Activated T-cell treated with anti-CD3 and anti-CD28 coated beads, Interleukin-2, amount 50 U/mL, for 4 hours (primary cell): ENCODE measurements around the gene AARS2. TPM values are rescaled to one million over a fixed set of nuclear protein-coding genes. Genes with fewer than 3 reads are reported as not detected.
"Not testable (repeated sequence)": the region's sequence is repeated elsewhere in the genome, so short reads cannot be mapped to it uniquely, and the experiment has no call there.

Experiments
- ATAC-seq, 2 donors: fragments of 200-7000 bp; cut with Tn5 transposase; one replicate each; pipeline ENCODE4 v1.10.0; 2021
- DNase-seq: peaks from one replicate; pipeline ENCODE4 v3.0.0-alpha.2; 2020
- H3K27me3 Mint-ChIP-seq: one replicate; pipeline ENCODE4 v1.8.0; 2021; ENCODE audit warnings: low read depth, mixed read lengths
- H3K36me3 Mint-ChIP-seq: one replicate; pipeline ENCODE4 v1.8.0; 2022; ENCODE audit warnings: mixed read lengths; ENCODE audit not compliant: insufficient read depth
- H3K4me1 Mint-ChIP-seq: one replicate; pipeline ENCODE4 v1.8.0; 2021; ENCODE audit warnings: low read depth, mixed read lengths
- H3K4me3 Mint-ChIP-seq: one replicate; pipeline ENCODE4 v1.8.0; 2021; ENCODE audit warnings: mild to moderate bottlenecking, moderate library complexity, mixed read lengths
- H3K9me3 Mint-ChIP-seq: one replicate; pipeline ENCODE4 v1.8.0; 2021; ENCODE audit warnings: mixed read lengths
- total RNA-seq, 3 donors: library from RNA; stranded (reverse); gene quantifications; one replicate each; pipeline ENCODE4 v1.2.1, GENCODE V29; 2021

Gene AARS2
- total RNA-seq, 3 donors from 2014 or later, result 29.4 to 31.5 (median 29.8) TPM

GRCh38 chr6:44315951-44316350 lies 2.8 kb upstream of the AARS2 start:
- H3K9me3 Mint-ChIP-seq, result no peaks in the 10 kb centered on the region
- H3K4me3 Mint-ChIP-seq, result no peak overlapping the region
- peaks cover 14% of the 10 kb centered on the region for H3K4me1 Mint-ChIP-seq
- peaks cover 8% of the 10 kb centered on the region for H3K36me3 Mint-ChIP-seq
- H3K27me3 Mint-ChIP-seq, result peaks cover 33% of the 10 kb centered on the region
- no peak for DNase-seq
- ATAC-seq, result no peak

DNA sequence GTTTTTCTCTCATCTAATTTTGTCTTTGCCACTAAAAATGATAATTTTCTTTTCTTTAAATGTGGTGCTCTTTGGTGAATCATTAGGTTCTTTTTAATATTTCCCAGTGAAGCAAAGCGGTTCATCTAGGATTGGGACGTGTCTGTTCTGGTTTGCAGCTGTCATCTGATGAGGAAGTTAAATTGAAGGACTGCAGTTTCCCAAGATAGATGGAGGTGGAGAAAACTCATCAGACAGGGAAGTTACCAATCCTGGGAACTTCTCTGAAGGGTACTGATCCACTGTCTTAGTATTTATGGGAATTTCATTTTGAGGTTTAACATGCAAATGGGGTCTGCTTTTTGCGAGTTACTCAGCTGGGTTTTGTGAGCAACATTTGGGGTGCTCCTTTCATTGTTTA lies 2.4 kb upstream of the AARS2 start:
- no peak overlapping the region for H3K4me3 Mint-ChIP-seq

DNA sequence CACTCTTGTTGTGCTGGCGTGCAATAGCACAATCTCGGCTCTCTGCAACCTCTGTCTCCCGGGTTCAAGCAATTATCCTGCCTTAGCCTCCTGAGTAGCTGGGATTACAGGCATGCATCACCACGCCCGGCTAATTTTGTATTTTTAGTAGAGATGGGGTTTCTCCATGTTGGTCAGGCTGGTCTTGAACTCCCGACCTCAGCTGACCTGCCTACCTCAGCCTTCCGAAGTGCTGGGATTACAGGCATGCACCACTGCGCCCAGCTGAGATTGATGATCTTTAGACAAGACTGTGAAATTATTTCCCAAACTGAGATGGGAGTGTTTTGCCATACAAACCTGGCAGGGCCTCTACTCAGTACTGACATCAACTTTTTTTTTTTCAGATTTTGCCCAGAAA lies 1.5 kb upstream of the AARS2 start:
- peaks cover 19% of the 10 kb centered on the region for H3K36me3 Mint-ChIP-seq
- not testable (repeated sequence) for H3K9me3 Mint-ChIP-seq, H3K4me3 Mint-ChIP-seq, DNase-seq, ATAC-seq
- H3K27me3 Mint-ChIP-seq, result peaks cover 22% of the 10 kb centered on the region
- H3K4me1 Mint-ChIP-seq, result peaks cover 15% of the 10 kb centered on the region

More for the DNA sequence above, 2.4 kb upstream of the AARS2 start:
- no peak for DNase-seq
- Mint-ChIP-seq H3K9me3 (no peaks in the 10 kb centered on the region), H3K36me3 (peaks cover 12% of the 10 kb centered on the region), H3K27me3 (peaks cover 30% of the 10 kb centered on the region), H3K4me1 (peaks cover 14% of the 10 kb centered on the region)
- ATAC-seq, result no peak

DNA sequence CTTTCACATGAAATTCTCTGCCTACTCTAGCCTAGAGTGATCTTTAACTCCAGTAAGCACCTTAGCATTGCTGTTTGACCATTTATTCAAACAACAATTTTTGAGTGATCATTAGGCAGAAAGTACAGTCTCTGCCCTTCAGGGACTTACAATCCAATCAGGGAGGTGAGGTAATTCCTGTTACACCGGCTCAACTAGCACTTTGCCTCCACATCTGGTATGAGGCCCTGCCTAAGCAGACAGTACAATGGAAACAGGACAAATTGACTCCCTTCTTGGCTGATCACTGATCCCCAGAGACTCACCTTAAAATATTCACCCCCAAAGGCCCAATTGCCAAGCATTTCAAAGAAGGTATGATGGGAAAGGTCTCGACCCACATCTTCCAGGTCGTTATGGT lies 1.4 kb downstream of the AARS2 start:
- H3K4me1 Mint-ChIP-seq, result peaks cover 15% of the 10 kb centered on the region
- H3K27me3 Mint-ChIP-seq, result no peaks in the 10 kb centered on the region
- DNase-seq (no peak), ATAC-seq (no peak)
- H3K4me3 Mint-ChIP-seq, result peak overlapping the region; percentile 99
- H3K9me3 Mint-ChIP-seq, result no peaks in the 10 kb centered on the region
- H3K36me3 Mint-ChIP-seq, result peaks cover 34% of the 10 kb centered on the region

DNA sequence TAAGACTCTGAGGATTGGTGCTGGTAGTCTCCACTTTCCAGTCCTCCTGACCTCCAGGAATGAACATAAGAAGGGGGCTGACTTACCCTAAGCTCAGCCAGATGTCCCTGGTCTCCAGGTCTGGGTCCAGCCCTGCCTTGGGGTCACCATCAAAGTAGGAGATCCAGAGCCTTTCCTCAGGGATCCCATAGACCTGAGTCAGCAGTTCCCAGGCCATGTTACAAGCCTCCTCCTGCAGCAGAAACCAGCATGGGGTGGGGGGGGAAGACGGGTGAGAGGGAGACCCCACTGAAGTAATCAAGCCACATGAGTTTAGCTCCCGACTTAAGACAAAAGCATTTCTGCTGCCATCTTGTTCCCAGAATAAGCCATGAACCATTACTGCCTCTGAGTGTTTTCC lies 1.8 kb downstream of the AARS2 start:
- H3K4me3 Mint-ChIP-seq, result peak overlapping the region; percentile 99
- no peaks in the 10 kb centered on the region for H3K9me3 Mint-ChIP-seq
- H3K27me3 Mint-ChIP-seq, result no peaks in the 10 kb centered on the region
- ATAC-seq (no peak), DNase-seq (no peak)
- peaks cover 34% of the 10 kb centered on the region for H3K36me3 Mint-ChIP-seq
- H3K4me1 Mint-ChIP-seq, result peaks cover 15% of the 10 kb centered on the region

DNA sequence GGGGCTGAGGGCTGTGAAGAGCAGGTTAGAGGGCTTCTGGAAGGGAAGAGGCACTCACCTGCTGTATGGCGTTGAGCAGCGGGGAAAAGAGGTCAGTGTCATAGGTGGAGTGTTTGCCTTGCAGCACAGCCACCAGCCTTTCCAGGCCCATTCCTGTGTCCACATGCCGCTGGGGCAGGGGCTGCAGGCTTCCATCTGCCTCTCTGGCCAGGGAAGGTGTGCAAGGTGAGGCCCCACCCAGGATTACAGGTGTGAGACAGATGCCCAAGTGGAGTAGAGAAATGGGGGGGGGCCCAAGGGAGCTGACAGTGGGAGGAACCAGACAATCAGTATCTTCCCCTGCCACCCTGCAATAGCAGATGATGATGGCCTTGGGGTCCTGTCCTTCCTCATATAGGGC lies 2.9 kb downstream of the AARS2 start:
- peak overlapping the region; percentile 42 for H3K4me3 Mint-ChIP-seq
- no peaks in the 10 kb centered on the region for H3K27me3 Mint-ChIP-seq
- no peak for DNase-seq
- no peak for ATAC-seq
- no peaks in the 10 kb centered on the region for H3K9me3 Mint-ChIP-seq
- peaks cover 15% of the 10 kb centered on the region for H3K4me1 Mint-ChIP-seq
- H3K36me3 Mint-ChIP-seq, result peaks cover 41% of the 10 kb centered on the region

- H3K36me3 Mint-ChIP-seq, result peaks cover 41% of the 10 kb centered on the region
- H3K27me3 Mint-ChIP-seq, result no peaks in the 10 kb centered on the region
- H3K9me3 Mint-ChIP-seq, result no peaks in the 10 kb centered on the region
- DNase-seq (no peak), ATAC-seq (no peak)
- H3K4me1 Mint-ChIP-seq, result peaks cover 15% of the 10 kb centered on the region
- H3K4me3 Mint-ChIP-seq, result no peak overlapping the region
Measured at GRCh38 chr6:44309631-44310030, 3.5 kb downstream of the AARS2 start.

- no peak for ATAC-seq
Measured at GRCh38 chr6:44309092-44309491, 4.1 kb downstream of the AARS2 start.

DNA sequence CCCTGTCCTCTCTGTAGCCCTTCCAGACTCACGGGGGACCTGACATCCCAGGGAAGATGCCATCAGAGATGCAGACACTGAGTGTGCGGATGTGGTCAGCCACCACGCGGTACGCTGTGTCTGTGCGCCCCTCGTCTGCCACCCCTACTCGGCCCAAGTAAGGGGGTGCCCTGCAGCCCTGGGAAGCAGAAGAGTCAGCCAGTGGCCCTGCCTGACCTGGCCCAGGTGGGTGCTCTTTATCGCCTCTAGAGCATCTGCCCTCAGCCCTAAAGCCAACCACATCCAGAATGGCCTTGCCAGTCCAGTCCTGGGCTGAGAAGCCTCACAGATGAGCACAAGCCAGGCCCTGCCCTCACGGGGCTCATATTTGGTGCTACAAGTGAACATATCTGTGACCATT lies 5.9 kb downstream of the AARS2 start:
- H3K27me3 Mint-ChIP-seq, result no peaks in the 10 kb centered on the region
- no peak for DNase-seq
- no peaks in the 10 kb centered on the region for H3K9me3 Mint-ChIP-seq
- peaks cover 10% of the 10 kb centered on the region for H3K4me1 Mint-ChIP-seq
- no peak for ATAC-seq
- H3K4me3 Mint-ChIP-seq, result no peak overlapping the region
- peaks cover 46% of the 10 kb centered on the region for H3K36me3 Mint-ChIP-seq

More at GRCh38 chr6:44309092-44309491, 4.1 kb downstream of the AARS2 start:
- Mint-ChIP-seq H3K9me3 (no peaks in the 10 kb centered on the region), H3K36me3 (peaks cover 41% of the 10 kb centered on the region), H3K4me1 (peaks cover 15% of the 10 kb centered on the region), H3K27me3 (no peaks in the 10 kb centered on the region), H3K4me3 (no peak overlapping the region)
- no peak for DNase-seq

DNA sequence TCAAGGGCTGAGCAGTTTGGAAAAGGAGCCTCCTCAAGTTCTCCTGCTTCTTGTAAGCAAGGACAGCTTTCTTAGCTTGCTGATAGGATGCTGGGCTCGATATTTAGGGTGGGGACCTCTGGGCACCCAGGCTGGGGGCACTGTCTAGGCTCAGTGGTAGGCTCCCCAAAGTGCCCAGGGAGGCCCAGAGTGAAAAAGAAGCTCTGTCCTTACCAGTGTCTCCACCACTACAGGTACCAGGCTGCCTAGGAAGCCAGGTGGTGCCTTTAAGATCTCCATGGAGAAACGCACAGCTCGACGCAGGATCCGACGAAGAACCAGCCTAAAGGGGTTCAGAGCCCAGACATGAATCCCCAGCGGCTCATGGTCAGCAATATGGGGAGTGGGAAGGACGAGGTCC lies 6.4 kb downstream of the AARS2 start:
- ATAC-seq, result no peak

GRCh38 chr6:44305200-44305725 lies 7.9 kb downstream of the AARS2 start:
- Mint-ChIP-seq H3K4me3 (no peak overlapping the region), H3K9me3 (no peaks in the 10 kb centered on the region), H3K36me3 (peaks cover 48% of the 10 kb centered on the region), H3K27me3 (no peaks in the 10 kb centered on the region), H3K4me1 (peaks cover 2% of the 10 kb centered on the region)
- no peak for DNase-seq
- ATAC-seq, result no peak

More for the DNA sequence above, 6.4 kb downstream of the AARS2 start:
- H3K4me3 Mint-ChIP-seq, result no peak overlapping the region
- H3K36me3 Mint-ChIP-seq, result peaks cover 49% of the 10 kb centered on the region
- H3K27me3 Mint-ChIP-seq, result no peaks in the 10 kb centered on the region
- H3K9me3 Mint-ChIP-seq, result no peaks in the 10 kb centered on the region
- peaks cover 4% of the 10 kb centered on the region for H3K4me1 Mint-ChIP-seq
- no peak for DNase-seq

DNA sequence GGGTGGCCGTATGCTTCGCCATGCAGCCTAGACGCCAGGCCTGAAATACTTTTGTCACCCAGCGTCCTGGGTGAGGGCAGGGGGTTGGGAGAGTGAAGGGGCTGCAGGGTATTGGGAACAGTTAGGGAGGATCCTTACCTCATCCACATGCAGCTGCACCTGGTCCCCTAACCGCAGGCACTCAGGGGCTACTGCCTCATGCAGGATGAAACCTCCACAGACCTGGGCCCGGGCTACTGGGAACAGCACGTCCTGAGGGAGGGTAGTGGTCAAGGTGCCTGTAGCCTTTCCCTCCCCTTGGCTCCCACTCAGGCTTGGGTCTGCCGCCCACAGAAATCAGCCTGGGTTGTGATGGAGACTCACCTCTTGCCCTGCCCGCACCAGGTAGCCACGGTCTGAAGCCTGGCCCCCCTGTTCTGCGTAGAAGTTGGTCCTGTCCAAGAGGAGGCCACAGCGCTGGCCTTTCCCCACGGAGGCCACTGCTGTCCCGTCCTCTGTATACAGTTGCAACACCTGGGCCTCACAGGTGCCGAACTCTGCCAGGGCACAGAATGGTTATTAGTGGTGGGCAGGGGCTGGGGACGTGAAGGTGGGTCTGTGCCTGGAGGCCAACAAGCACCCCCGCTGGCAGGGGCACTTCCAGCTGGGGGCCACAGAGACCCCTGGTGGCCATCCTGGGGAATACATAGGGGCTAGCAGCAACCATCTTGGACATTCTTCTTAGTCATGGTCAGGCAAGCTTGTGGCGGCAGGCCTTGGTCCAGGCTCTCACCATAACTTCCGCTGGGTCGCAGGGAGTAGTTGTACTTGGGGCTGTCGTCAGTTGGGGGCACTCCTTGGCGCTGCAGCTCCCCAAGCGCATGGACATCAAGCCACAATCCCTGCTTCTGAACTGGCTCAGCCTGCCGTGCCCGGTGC lies 8.6 kb downstream of the AARS2 start:
- H3K4me1 Mint-ChIP-seq, result no peaks in the 10 kb centered on the region
- H3K4me3 Mint-ChIP-seq, result no peak overlapping the region
- no peaks in the 10 kb centered on the region for H3K9me3 Mint-ChIP-seq
- DNase-seq (peak; percentile 41), ATAC-seq (peak; percentile 70 to 77)
- peaks cover 43% of the 10 kb centered on the region for H3K36me3 Mint-ChIP-seq
- H3K27me3 Mint-ChIP-seq, result no peaks in the 10 kb centered on the region

DNA sequence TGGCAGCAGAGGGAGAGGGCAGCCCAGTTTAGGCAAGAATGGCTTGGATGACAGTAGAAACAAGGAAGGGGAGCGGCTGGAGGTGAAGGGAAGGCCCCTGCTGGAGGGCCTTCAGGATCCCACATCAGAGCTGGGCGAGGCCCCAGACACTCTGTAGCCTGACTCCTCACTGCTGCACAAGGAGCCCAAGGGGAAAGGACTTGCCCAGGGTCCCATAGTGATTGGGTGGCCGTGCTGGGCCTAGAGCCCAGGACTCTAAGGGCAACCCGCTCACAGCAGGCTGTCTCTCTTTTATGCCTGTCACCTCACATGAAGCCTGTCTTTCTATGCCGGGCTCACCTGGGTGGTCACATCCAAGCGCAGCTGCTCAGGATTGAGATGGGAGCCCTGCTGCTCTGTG lies 9.3 kb downstream of the AARS2 start:
- Mint-ChIP-seq H3K4me3 (no peak overlapping the region), H3K4me1 (no peaks in the 10 kb centered on the region), H3K9me3 (no peaks in the 10 kb centered on the region), H3K27me3 (no peaks in the 10 kb centered on the region), H3K36me3 (peaks cover 38% of the 10 kb centered on the region)
- no peak for ATAC-seq
- DNase-seq, result no peak

DNA sequence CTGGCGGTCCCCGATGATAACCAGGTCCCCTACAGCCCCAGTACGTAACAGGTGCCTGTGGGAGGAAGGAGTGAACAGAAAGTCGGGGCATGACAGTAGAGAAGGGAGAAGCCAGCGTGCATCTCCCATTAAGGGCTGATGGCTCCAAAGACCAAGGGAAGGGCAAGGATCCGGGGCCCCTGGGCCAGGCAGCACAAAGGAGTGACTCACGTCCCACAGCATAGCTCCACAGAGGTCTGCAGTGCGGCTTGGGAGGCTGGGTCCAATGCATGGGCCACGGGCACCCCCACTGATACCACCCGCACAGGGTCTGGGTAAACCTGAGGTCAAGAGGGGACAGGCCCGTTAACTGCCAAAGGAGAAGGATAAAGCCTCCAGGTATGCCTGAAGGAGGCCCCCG lies 10.3 kb downstream of the AARS2 start:
- H3K36me3 Mint-ChIP-seq, result peaks cover 33% of the 10 kb centered on the region

More for the DNA sequence above, 10.3 kb downstream of the AARS2 start:
- Mint-ChIP-seq H3K27me3 (no peaks in the 10 kb centered on the region), H3K4me3 (no peak overlapping the region), H3K9me3 (no peaks in the 10 kb centered on the region), H3K4me1 (peaks cover 4% of the 10 kb centered on the region)
- no peak for DNase-seq
- ATAC-seq, result no peak
